Pons (tissue), 1 donor: ENCODE results near the gene RAP1GDS1.
A peak's percentile ranks its signal among the peaks of the same experiment; 100 is the strongest.
"Not testable (repeated sequence)": the region's sequence is repeated elsewhere in the genome, so short reads cannot be mapped to it uniquely, and the experiment has no call there.

Source experiments
- DNase-seq: peaks from one replicate; pipeline ENCODE4 v3.0.0-alpha.2; 2016; ENCODE audit warnings: low spot score

The RAP1GDS1 gene

GRCh38 chr4:98287328-98287727 lies 26.1 kb downstream of the RAP1GDS1 start:
- DNase-seq: no peak

- not testable (repeated sequence) for DNase-seq
Observed at GRCh38 chr4:98288671-98289070, 27.5 kb downstream of the RAP1GDS1 start.

GRCh38 chr4:98289375-98289774 lies 28.2 kb downstream of the RAP1GDS1 start:
- DNase-seq: no peak

- DNase-seq: peak; percentile 13
Observed at GRCh38 chr4:98290511-98290910, 29.3 kb downstream of the RAP1GDS1 start.

GRCh38 chr4:98293104-98293887 lies 32.1 kb downstream of the RAP1GDS1 start:
- peak; percentile 71 for DNase-seq

- no peak for DNase-seq
Observed at GRCh38 chr4:98298022-98298421, 36.8 kb downstream of the RAP1GDS1 start.

GRCh38 chr4:98300706-98301105 lies 39.5 kb downstream of the RAP1GDS1 start:
- DNase-seq: no peak

GRCh38 chr4:98305576-98305975 lies 44.4 kb downstream of the RAP1GDS1 start:
- DNase-seq: no peak

- no peak for DNase-seq
Observed at GRCh38 chr4:98310867-98311266, 49.7 kb downstream of the RAP1GDS1 start.

- no peak for DNase-seq
Observed at GRCh38 chr4:98311656-98312055, 50.5 kb downstream of the RAP1GDS1 start.

- DNase-seq: no peak
Observed at GRCh38 chr4:98314791-98315565, 53.8 kb downstream of the RAP1GDS1 start.

GRCh38 chr4:98318521-98318920 lies 57.3 kb downstream of the RAP1GDS1 start:
- DNase-seq: no peak

GRCh38 chr4:98319021-98319420 lies 57.8 kb downstream of the RAP1GDS1 start:
- DNase-seq: no peak

GRCh38 chr4:98326168-98326567 lies 65.0 kb downstream of the RAP1GDS1 start:
- no peak for DNase-seq

GRCh38 chr4:98327694-98328093 lies 66.5 kb downstream of the RAP1GDS1 start:
- no peak for DNase-seq

GRCh38 chr4:98329879-98330640 lies 68.9 kb downstream of the RAP1GDS1 start:
- not testable (repeated sequence) for DNase-seq

GRCh38 chr4:98332017-98332416 lies 70.8 kb downstream of the RAP1GDS1 start:
- no peak for DNase-seq

- no peak for DNase-seq
Observed at GRCh38 chr4:98334461-98334860, 73.3 kb downstream of the RAP1GDS1 start.

- no peak for DNase-seq
Observed at GRCh38 chr4:98338761-98339438, 77.7 kb downstream of the RAP1GDS1 start.

GRCh38 chr4:98341309-98341708 lies 80.1 kb downstream of the RAP1GDS1 start:
- no peak for DNase-seq

GRCh38 chr4:98343626-98344025 lies 82.4 kb downstream of the RAP1GDS1 start:
- DNase-seq: no peak

GRCh38 chr4:98345838-98346237 lies 84.7 kb downstream of the RAP1GDS1 start:
- no peak for DNase-seq
